ENCODE data around the gene REPS1.

The REPS1 gene

GRCh38 chr6:138971601-138972000 is 16.5 kb downstream of the REPS1 start:
- Histone ChIP-seq H3K4me3 (ENCODE audit: low read depth, low read length) (no peak overlapping the region), H3K9me3 (ENCODE audit: control insufficient read depth, insufficient read depth, low read depth, low read length) (no peaks in the 10 kb centered on the region), H3K36me3 (ENCODE audit: control insufficient read depth in 2 of 2, insufficient read depth in 1 of 2, low read length in 2 of 2) (no peaks in the 10 kb centered on the region), H3K27ac (ENCODE audit: extremely low read depth, low read depth, low read length) (no peak overlapping the region; the same call in 1 of the 2 replicates), H3K4me1 (ENCODE audit: control insufficient read depth, insufficient read depth, low read length) (peaks cover 40% of the 10 kb centered on the region)
- TF ChIP-seq ZNF221 (tag by site-specific recombination; IDR thresholded peaks at IDR 0.05; ENCODE audit: borderline replicate concordance) (no peak), ZNF398 (tag by site-specific recombination; IDR thresholded peaks at IDR 0.05) (peak; percentile 29; the same call in 1 of the 2 replicates), ZNF280D (tag by site-specific recombination; IDR thresholded peaks at IDR 0.05) (no peak), PRDM10 (tag by site-specific recombination; IDR thresholded peaks at IDR 0.05) (peak; percentile 90), KLF7 (tag by site-specific recombination; IDR thresholded peaks at IDR 0.05; ENCODE audit: borderline replicate concordance) (no peak)
- ChIA-PET POLR2A (interaction anchor here (0.9 to 1.6 kb wide), 2 partner anchors 15 to 16 kb away, joined by 4 read pairs; no protein-coding TSS in a partner anchor), CTCF (interaction anchor here (0.6 to 1.3 kb wide), 2 partner anchors 8 to 10 kb away, joined by 4 to 5 read pairs; no protein-coding TSS in a partner anchor)

- Histone ChIP-seq H3K4me1 (ENCODE audit: control insufficient read depth, insufficient read depth, low read length) (peaks cover 46% of the 10 kb centered on the region), H3K27ac (ENCODE audit: extremely low read depth, low read depth, low read length) (no peak overlapping the region), H3K4me3 (ENCODE audit: low read depth, low read length) (no peak overlapping the region), H3K36me3 (ENCODE audit: control insufficient read depth in 2 of 2, insufficient read depth in 1 of 2, low read length in 2 of 2) (no peaks in the 10 kb centered on the region), H3K9me3 (ENCODE audit: control insufficient read depth, insufficient read depth, low read depth, low read length) (no peaks in the 10 kb centered on the region)
- POLR2A ChIA-PET: interaction anchor here (1.6 kb wide), 1 partner anchor 15 kb away, joined by 4 read pairs; no protein-coding TSS in a partner anchor
- CTCF ChIA-PET: interaction anchor here (0.6 to 1.4 kb wide), 4 partner anchors 8 to 283 kb away, joined by 3 to 6 read pairs (median 5); no protein-coding TSS in a partner anchor
- TF ChIP-seq ZNF624 (tag by site-specific recombination; IDR thresholded peaks at IDR 0.05): no peak
- no peak for TF ChIP-seq ZSCAN4 (tag by site-specific recombination; IDR thresholded peaks at IDR 0.05)
- peak; percentile 63; the same call in 1 of the 2 replicates for TF ChIP-seq ZNF600 (tag by site-specific recombination; IDR thresholded peaks at IDR 0.05)
- TF ChIP-seq SP3 (tag by site-specific recombination; IDR thresholded peaks at IDR 0.05): 0 out of 2 replicates have a peak, but pooled peaks have one; percentile 14
- TF ChIP-seq ZNF76 (tag by site-specific recombination; IDR thresholded peaks at IDR 0.05; ENCODE audit: borderline replicate concordance, low read depth): no peak
- no peak for TF ChIP-seq ZNF274 (IDR thresholded peaks at IDR 0.05; ENCODE audit: low read length)
- no peak for TF ChIP-seq ZNF274 (tag by site-specific recombination; IDR thresholded peaks at IDR 0.05; ENCODE audit: borderline replicate concordance)
- TF ChIP-seq ZBTB48 (tag by site-specific recombination; IDR thresholded peaks at IDR 0.05): peak; percentile 78
- TF ChIP-seq ATF2 (tag by site-specific recombination; IDR thresholded peaks at IDR 0.05; ENCODE audit: low read depth): no peak
- peak; percentile 93 for TF ChIP-seq ZNF629 (tag by site-specific recombination; IDR thresholded peaks at IDR 0.05)
- TF ChIP-seq CTCF (tag by site-specific recombination; IDR thresholded peaks at IDR 0.05): no peak
- TF ChIP-seq SP7 (tag by site-specific recombination; IDR thresholded peaks at IDR 0.05): peak; percentile 76
Measured at GRCh38 chr6:138970856-138971425, 17.1 kb downstream of the REPS1 start.

Data from HEK293 (cell line).